ENCODE data around the gene ARHGAP45. TPM values are rescaled to one million over a fixed set of nuclear protein-coding genes. Genes with fewer than 3 reads are reported as not detected.

ARHGAP45 gene
- total RNA-seq, 2 experiments from 2014 or later: 861 to 878 TPM

DNA sequence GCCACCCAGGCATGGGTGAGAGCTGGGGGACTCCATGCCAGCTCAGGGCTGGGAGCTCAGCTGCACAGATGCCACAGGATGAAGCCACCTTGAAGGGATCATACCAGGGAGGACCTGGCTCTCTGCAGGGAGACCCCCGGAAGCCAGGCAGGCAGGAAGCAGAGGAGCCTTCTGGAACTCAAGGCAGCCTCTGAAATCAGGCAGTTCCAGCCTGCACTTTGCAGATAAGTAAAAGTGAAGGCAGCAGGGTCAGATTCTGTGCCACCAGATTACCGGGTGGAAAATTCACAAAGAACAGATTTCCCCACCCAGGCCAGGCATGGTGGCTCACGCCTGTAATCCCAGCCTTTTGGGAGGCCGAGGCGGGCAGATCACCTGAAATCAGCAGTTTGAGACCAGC is 48.6 kb upstream of the ARHGAP45 start:
- ChIA-PET POLR2A (interaction anchor here (0.7 to 4.7 kb wide), 4 partner anchors 22 to 174 kb away, joined by 3 to 40 read pairs (median 4); partner anchors contain the start of genes ABCA7 and ARHGAP45), CTCF (interaction anchor here (0.8 kb wide), 1 partner anchor 46 kb away, joined by 4 read pairs; no protein-coding TSS in a partner anchor)
- Mint-ChIP-seq H3K36me3 (ENCODE audit: low read depth) (peaks cover 29% of the 10 kb centered on the region), H3K27ac (peak overlapping the region; percentile 74), H3K9me3 (no peaks in the 10 kb centered on the region), H3K4me3 (peak overlapping the region; percentile 98), H3K27me3 (peaks cover 7% of the 10 kb centered on the region), H3K4me1 (ENCODE audit: low read depth) (peaks cover 33% of the 10 kb centered on the region)
- peak overlapping the region in 1 of 2 donors; percentile 4 for H3K27ac ChIP-seq (ENCODE audit: low read depth in 1 of 2, low read length in 2 of 2)
- TF ChIP-seq, protein P1, sequence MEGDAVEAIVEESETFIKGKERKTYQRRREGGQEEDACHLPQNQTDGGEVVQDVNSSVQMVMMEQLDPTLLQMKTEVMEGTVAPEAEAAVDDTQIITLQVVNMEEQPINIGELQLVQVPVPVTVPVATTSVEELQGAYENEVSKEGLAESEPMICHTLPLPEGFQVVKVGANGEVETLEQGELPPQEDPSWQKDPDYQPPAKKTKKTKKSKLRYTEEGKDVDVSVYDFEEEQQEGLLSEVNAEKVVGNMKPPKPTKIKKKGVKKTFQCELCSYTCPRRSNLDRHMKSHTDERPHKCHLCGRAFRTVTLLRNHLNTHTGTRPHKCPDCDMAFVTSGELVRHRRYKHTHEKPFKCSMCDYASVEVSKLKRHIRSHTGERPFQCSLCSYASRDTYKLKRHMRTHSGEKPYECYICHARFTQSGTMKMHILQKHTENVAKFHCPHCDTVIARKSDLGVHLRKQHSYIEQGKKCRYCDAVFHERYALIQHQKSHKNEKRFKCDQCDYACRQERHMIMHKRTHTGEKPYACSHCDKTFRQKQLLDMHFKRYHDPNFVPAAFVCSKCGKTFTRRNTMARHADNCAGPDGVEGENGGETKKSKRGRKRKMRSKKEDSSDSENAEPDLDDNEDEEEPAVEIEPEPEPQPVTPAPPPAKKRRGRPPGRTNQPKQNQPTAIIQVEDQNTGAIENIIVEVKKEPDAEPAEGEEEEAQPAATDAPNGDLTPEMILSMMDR (IDR thresholded peaks at IDR 0.05): no peak
- no peak for ATAC-seq (ENCODE audit: poor library complexity)
- no peak overlapping the region for H3K4me3 ChIP-seq (ENCODE audit: low read length)
- intact Hi-C loops (cut with DNase I, micrococcal nuclease): no loop called here
- peaks cover 21% of the 10 kb centered on the region for H3K36me3 ChIP-seq (ENCODE audit: insufficient read depth, low read length)
- H3K9me3 ChIP-seq (ENCODE audit: control insufficient read depth in 1 of 2, insufficient read depth in 1 of 2, low read length in 2 of 2): no peaks in the 10 kb centered on the region
- no peaks in the 10 kb centered on the region for H3K27me3 ChIP-seq (ENCODE audit: control insufficient read depth in 1 of 2, insufficient read depth in 2 of 2, low read length in 2 of 2)
- peaks cover 74% of the 10 kb centered on the region for H3K4me1 ChIP-seq (ENCODE audit: insufficient read depth, low read length)
- DNase-seq: no peak

DNA sequence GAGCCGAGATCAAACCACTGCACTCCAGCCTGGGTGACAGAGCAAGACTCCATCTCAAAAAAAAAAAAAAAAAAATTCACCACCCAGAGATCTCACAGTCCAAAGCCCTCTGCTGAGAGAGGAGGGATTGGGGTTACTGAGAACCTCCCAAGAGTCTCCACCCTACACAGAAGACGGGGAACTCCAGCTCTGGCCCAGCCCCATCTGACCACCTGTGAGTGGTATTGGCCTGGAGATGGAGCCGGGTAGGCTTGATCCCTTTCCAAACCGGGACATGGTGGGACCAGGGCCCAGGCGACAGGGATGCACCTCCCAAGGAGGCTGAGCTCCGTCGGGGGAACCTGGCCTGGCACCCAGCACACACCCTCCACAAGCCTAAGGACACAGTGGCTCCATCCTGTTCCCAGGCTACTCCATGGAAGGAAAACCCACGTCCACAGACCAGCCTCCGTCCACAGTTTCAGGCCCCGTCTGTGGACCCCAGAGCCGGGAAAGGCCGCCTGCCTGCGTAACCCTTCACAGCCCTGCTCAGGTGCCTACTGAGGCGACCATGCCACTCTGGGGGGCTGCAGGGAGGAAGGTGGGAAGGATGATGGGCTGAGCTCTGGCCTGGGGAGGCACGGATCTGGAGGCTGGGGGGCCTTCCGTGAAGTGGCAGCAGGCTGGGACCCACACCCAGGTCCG is 47.9 kb upstream of the ARHGAP45 start:
- no peaks in the 10 kb centered on the region for H3K27me3 ChIP-seq (ENCODE audit: control insufficient read depth in 1 of 2, insufficient read depth in 2 of 2, low read length in 2 of 2)
- H3K27ac ChIP-seq (ENCODE audit: low read depth in 1 of 2, low read length in 2 of 2): no peak overlapping the region
- H3K4me1 ChIP-seq (ENCODE audit: insufficient read depth, low read length): peaks cover 74% of the 10 kb centered on the region
- ATAC-seq (ENCODE audit: poor library complexity) (no peak), DNase-seq (no peak)
- H3K36me3 Mint-ChIP-seq (ENCODE audit: low read depth): peaks cover 23% of the 10 kb centered on the region
- intact Hi-C loops (cut with DNase I, micrococcal nuclease): no loop called here
- POLR2A ChIA-PET: interaction anchor here (0.7 to 4.7 kb wide), 11 partner anchors 10 to 174 kb away, joined by 3 to 40 read pairs (median 5); partner anchors contain the start of genes ABCA7, ARHGAP45 and WDR18
- peak overlapping the region; percentile 74 for H3K27ac Mint-ChIP-seq
- peak overlapping the region; percentile 94 for H3K4me3 ChIP-seq (ENCODE audit: low read length)
- no peaks in the 10 kb centered on the region for H3K9me3 ChIP-seq (ENCODE audit: control insufficient read depth in 1 of 2, insufficient read depth in 1 of 2, low read length in 2 of 2)
- CTCF ChIA-PET: interaction anchor here (0.8 to 1.2 kb wide), 2 partner anchors 46 to 225 kb away, joined by 3 to 4 read pairs; no protein-coding TSS in a partner anchor
- no peaks in the 10 kb centered on the region for H3K9me3 Mint-ChIP-seq
- TF ChIP-seq, protein P1 (IDR thresholded peaks at IDR 0.05): no peak
- H3K36me3 ChIP-seq (ENCODE audit: insufficient read depth, low read length): peaks cover 15% of the 10 kb centered on the region
- H3K4me1 Mint-ChIP-seq (ENCODE audit: low read depth): peaks cover 33% of the 10 kb centered on the region
- H3K27me3 Mint-ChIP-seq: peaks cover 7% of the 10 kb centered on the region
- H3K4me3 Mint-ChIP-seq: peak overlapping the region; percentile 98

DNA sequence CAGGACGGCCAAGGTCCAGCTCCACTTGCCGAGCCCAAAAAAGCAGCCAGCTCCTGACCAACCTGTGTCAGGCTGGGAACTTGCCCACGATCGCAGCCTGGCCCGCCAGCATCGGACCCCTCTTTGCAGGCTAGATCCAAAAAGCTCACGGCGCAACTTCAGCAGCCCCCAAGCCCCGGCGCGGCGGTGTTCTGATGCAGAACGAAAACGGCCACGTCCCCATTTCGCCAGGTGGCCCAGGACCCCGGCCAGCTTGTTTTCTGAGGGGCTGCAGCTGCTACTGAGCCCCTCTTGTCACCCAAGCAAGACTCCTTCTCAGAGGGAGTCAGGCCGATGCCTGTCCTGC is 47.4 kb upstream of the ARHGAP45 start:
- H3K4me3 ChIP-seq (ENCODE audit: low read length): peak overlapping the region; percentile 94
- Mint-ChIP-seq H3K9me3 (no peaks in the 10 kb centered on the region), H3K27me3 (peaks cover 7% of the 10 kb centered on the region), H3K27ac (peak overlapping the region; percentile 99), H3K4me3 (peak overlapping the region; percentile 98), H3K36me3 (ENCODE audit: low read depth) (peaks cover 20% of the 10 kb centered on the region), H3K4me1 (ENCODE audit: low read depth) (peaks cover 33% of the 10 kb centered on the region)
- TF ChIP-seq, protein P1 (IDR thresholded peaks at IDR 0.05): no peak
- intact Hi-C loops (cut with DNase I, micrococcal nuclease): no loop called here
- H3K36me3 ChIP-seq (ENCODE audit: insufficient read depth, low read length): peaks cover 11% of the 10 kb centered on the region
- ChIA-PET POLR2A (interaction anchor here (0.7 to 4.7 kb wide), 10 partner anchors 9 to 173 kb away, joined by 3 to 40 read pairs (median 5); partner anchors contain the start of genes ABCA7, ARHGAP45 and WDR18), CTCF (interaction anchor here (1.2 kb wide), 1 partner anchor 225 kb away, joined by 3 read pairs; no protein-coding TSS in a partner anchor)
- peaks cover 74% of the 10 kb centered on the region for H3K4me1 ChIP-seq (ENCODE audit: insufficient read depth, low read length)
- DNase-seq (peak in 1 of 14 experiments; percentile 51), ATAC-seq (ENCODE audit: poor library complexity) (no peak)
- no peaks in the 10 kb centered on the region for H3K27me3 ChIP-seq (ENCODE audit: control insufficient read depth in 1 of 2, insufficient read depth in 2 of 2, low read length in 2 of 2)
- no peaks in the 10 kb centered on the region for H3K9me3 ChIP-seq (ENCODE audit: control insufficient read depth in 1 of 2, insufficient read depth in 1 of 2, low read length in 2 of 2)
- peak overlapping the region in 1 of 2 donors; percentile 7 for H3K27ac ChIP-seq (ENCODE audit: low read depth in 1 of 2, low read length in 2 of 2)

Data from CD4-positive, alpha-beta T cell (primary cell).